ENCODE results near the gene AHI1. TPM values are rescaled to one million over a fixed set of nuclear protein-coding genes. Genes with fewer than 3 reads are reported as not detected.

AHI1 gene
- total and polyA plus RNA-seq, 2 donors (not counting 1 experiment from before 2014, with no cell fraction given): 8.3 to 61.7 TPM

GRCh38 chr6:135411849-135412248 lies 85.7 kb downstream of the AHI1 start:
- CTCF ChIA-PET: interaction anchor here (1.3 kb wide), 1 partner anchor 16 kb away, joined by 3 read pairs; no protein-coding TSS in a partner anchor
- no peak overlapping the region for H3K27ac ChIP-seq (ENCODE audit: low read length in 2 of 2)
- Mint-ChIP-seq H3K27ac (no peak overlapping the region), H3K27me3 (no peaks in the 10 kb centered on the region), H3K4me1 (no peaks in the 10 kb centered on the region), H3K4me3 (no peak overlapping the region), H3K9me3 (ENCODE audit: insufficient read depth) (peaks cover 3% of the 10 kb centered on the region)
- H3K9me3 ChIP-seq (ENCODE audit: control extremely low read depth in 1 of 3, control insufficient read depth in 2 of 3, insufficient read depth in 1 of 3, low read length in 2 of 3): no peaks in the 10 kb centered on the region
- POLR2A ChIA-PET: no interaction called here
- no peak overlapping the region for H3K4me3 ChIP-seq (ENCODE audit: control extremely low read depth in 1 of 5, extremely low read depth in 1 of 5, insufficient read depth in 1 of 5, low read depth in 2 of 5, low read length in 4 of 5)
- WGBS (ENCODE audit: insufficient coverage): no CpG with 5 or more reads among the region's 2 CpGs
- no peak overlapping the region for H2AFZ ChIP-seq (ENCODE audit: insufficient read depth, low read depth, low read length, poor library complexity, severe bottlenecking)
- no peaks in the 10 kb centered on the region for H3K36me3 ChIP-seq (replicated peaks in 1 of 2; ENCODE audit: control extremely low read depth in 1 of 2, control insufficient read depth in 1 of 2, extremely low read depth in 1 of 2, insufficient read depth in 2 of 2, low read length in 1 of 2)
- ATAC-seq (ENCODE audit: low read depth): no peak
- TF ChIP-seq EZH2 (IDR thresholded peaks at IDR 0.05; ENCODE audit: borderline replicate concordance, insufficient read depth, low read depth, low read length, poor library complexity, severe bottlenecking): no peak
- TF ChIP-seq CTCF (IDR thresholded peaks at IDR 0.05): no peak
- no peak overlapping the region for H3K4me2 ChIP-seq (replicated peaks; ENCODE audit: low read depth, low read length, poor library complexity, severe bottlenecking)
- DNase-seq: no peak
- no peak overlapping the region for H3K9ac ChIP-seq (ENCODE audit: low read length)
- intact Hi-C loops (cut with micrococcal nuclease): no loop called here
- no peaks in the 10 kb centered on the region for H3K79me2 ChIP-seq (ENCODE audit: control insufficient read depth, insufficient read depth, low read length)
- no peaks in the 10 kb centered on the region for H3K4me1 ChIP-seq (ENCODE audit: control insufficient read depth in 2 of 2, insufficient read depth in 2 of 2, low read length in 2 of 2)
- H3K27me3 ChIP-seq (replicated peaks in 1 of 4; ENCODE audit: control extremely low read depth in 1 of 4, control insufficient read depth in 3 of 4, insufficient read depth in 4 of 4, low read length in 3 of 4): no peaks in the 10 kb centered on the region
- no peaks in the 10 kb centered on the region for H4K20me1 ChIP-seq (ENCODE audit: control insufficient read depth, insufficient read depth, low read length, poor library complexity, severe bottlenecking)

GRCh38 chr6:135411339-135411738 lies 86.2 kb downstream of the AHI1 start:
- H3K27ac ChIP-seq (ENCODE audit: low read length in 2 of 2): no peak overlapping the region
- no peaks in the 10 kb centered on the region for H4K20me1 ChIP-seq (ENCODE audit: control insufficient read depth, insufficient read depth, low read length, poor library complexity, severe bottlenecking)
- H3K9ac ChIP-seq (ENCODE audit: low read length): no peak overlapping the region
- no peaks in the 10 kb centered on the region for H3K4me1 ChIP-seq (ENCODE audit: control insufficient read depth in 2 of 2, insufficient read depth in 2 of 2, low read length in 2 of 2)
- H3K4me3 Mint-ChIP-seq: no peak overlapping the region
- H3K27ac Mint-ChIP-seq: no peak overlapping the region
- H3K79me2 ChIP-seq (ENCODE audit: control insufficient read depth, insufficient read depth, low read length): no peaks in the 10 kb centered on the region
- no peak overlapping the region for H2AFZ ChIP-seq (ENCODE audit: insufficient read depth, low read depth, low read length, poor library complexity, severe bottlenecking)
- H3K27me3 ChIP-seq (replicated peaks in 1 of 4; ENCODE audit: control extremely low read depth in 1 of 4, control insufficient read depth in 3 of 4, insufficient read depth in 4 of 4, low read length in 3 of 4): no peaks in the 10 kb centered on the region
- no peaks in the 10 kb centered on the region for H3K9me3 ChIP-seq (ENCODE audit: control extremely low read depth in 1 of 3, control insufficient read depth in 2 of 3, insufficient read depth in 1 of 3, low read length in 2 of 3)
- no CpG with 5 or more reads among the region's 2 CpGs for WGBS (ENCODE audit: insufficient coverage)
- H3K9me3 Mint-ChIP-seq (ENCODE audit: insufficient read depth): peaks cover 3% of the 10 kb centered on the region
- ATAC-seq (ENCODE audit: low read depth): no peak
- no peaks in the 10 kb centered on the region for H3K36me3 ChIP-seq (replicated peaks in 1 of 2; ENCODE audit: control extremely low read depth in 1 of 2, control insufficient read depth in 1 of 2, extremely low read depth in 1 of 2, insufficient read depth in 2 of 2, low read length in 1 of 2)
- CTCF ChIA-PET: interaction anchor here (1.3 kb wide), 1 partner anchor 17 kb away, joined by 3 read pairs; no protein-coding TSS in a partner anchor
- no peak overlapping the region for H3K4me3 ChIP-seq (ENCODE audit: control extremely low read depth in 1 of 5, extremely low read depth in 1 of 5, insufficient read depth in 1 of 5, low read depth in 2 of 5, low read length in 4 of 5)
- H3K4me1 Mint-ChIP-seq: no peaks in the 10 kb centered on the region
- TF ChIP-seq CTCF (IDR thresholded peaks at IDR 0.05) (no peak), EZH2 (IDR thresholded peaks at IDR 0.05; ENCODE audit: borderline replicate concordance, insufficient read depth, low read depth, low read length, poor library complexity, severe bottlenecking) (no peak)
- H3K27me3 Mint-ChIP-seq: no peaks in the 10 kb centered on the region
- no peak for DNase-seq
- POLR2A ChIA-PET: no interaction called here
- H3K4me2 ChIP-seq (replicated peaks; ENCODE audit: low read depth, low read length, poor library complexity, severe bottlenecking): no peak overlapping the region
- intact Hi-C loops (cut with micrococcal nuclease): no loop called here

All from B cell (primary cell).